PC-9 (cell line): ENCODE measurements around the gene RFX8. TPM values are rescaled to one million over a fixed set of nuclear protein-coding genes. Genes with fewer than 3 reads are reported as not detected.

Experiments
- BruUV-seq: library from RNA; stranded (reverse); fragments of 400-500 nt; replicated peaks from 2 replicates; lab custom pipeline; 2021; lab: Mats Ljungman, UMichigan
- CTCF ChIA-PET: fragments of 300-600 bp; sonication (Branson Sonifier 250); formaldehyde crosslinking; loops from one replicate; lab custom pipeline; 2022; ENCODE audit warnings: antibody characterized with exemption; lab: Charles Lee
- POLR2A ChIA-PET: fragments of 300-600 bp; sonication (Branson Sonifier 250); formaldehyde crosslinking; loops from one replicate; lab custom pipeline; 2022; ENCODE audit warnings: antibody characterized with exemption; ENCODE audit not compliant: unreplicated experiment; lab: Charles Lee
- DNase-seq, 2 experiments: peaks; one replicate each; pipeline versions ENCODE4 v3.0.0 to v3.0.0-alpha.2; 2015 to 2022; ENCODE audit warnings: mixed read lengths in 1 of 2
- H2AFZ ChIP-seq: fragments of 200-600 bp; sonication (generic); 2 replicates; pipeline ENCODE4 v1.8.1; 2017; ENCODE audit warnings: antibody characterized with exemption
- H3F3A ChIP-seq: fragments of 200-600 bp; sonication (generic); 2 replicates; pipeline ENCODE4 v1.8.1; 2017; ENCODE audit warnings: antibody characterized with exemption, mild to moderate bottlenecking, low read depth; ENCODE audit not compliant: insufficient read depth
- H3K27ac ChIP-seq: fragments of 200-600 bp; sonication (generic); 2 replicates; pipeline ENCODE4 v1.6.1; 2016; ENCODE audit warnings: mixed run types
- H3K27me3 ChIP-seq: fragments of 200-600 bp; sonication (generic); 2 replicates; pipeline ENCODE4 v1.6.1; 2016; ENCODE audit warnings: low read depth, mixed run types; ENCODE audit not compliant: insufficient read depth
- H3K36me3 ChIP-seq: fragments of 200-600 bp; sonication (generic); 2 replicates; pipeline ENCODE4 v1.6.1; 2016; ENCODE audit warnings: low read depth, mixed run types
- H3K4me1 ChIP-seq: fragments of 200-600 bp; sonication (generic); replicated peaks from 2 replicates; pipeline ENCODE4 v1.6.1; 2016; ENCODE audit warnings: mixed run types; ENCODE audit not compliant: insufficient read depth
- H3K4me2 ChIP-seq: fragments of 200-600 bp; sonication (generic); 2 replicates; pipeline ENCODE4 v1.6.1; 2017; ENCODE audit warnings: mixed run types
- H3K4me3 ChIP-seq: fragments of 200-600 bp; sonication (generic); 2 replicates; pipeline ENCODE4 v1.6.1; 2016; ENCODE audit warnings: mixed run types
- H3K79me2 ChIP-seq: fragments of 200-600 bp; sonication (generic); 2 replicates; pipeline ENCODE4 v1.6.1; 2017; ENCODE audit warnings: low read depth, mixed run types
- H3K9me2 ChIP-seq: fragments of 200-600 bp; sonication (generic); 2 replicates; pipeline ENCODE4 v1.8.1; 2017; ENCODE audit warnings: mild to moderate bottlenecking; ENCODE audit not compliant: insufficient read depth
- H3K9me3 ChIP-seq: fragments of 200-600 bp; sonication (generic); 2 replicates; pipeline ENCODE4 v1.8.1; 2016; ENCODE audit warnings: low read depth; ENCODE audit not compliant: insufficient read depth
- H4K20me1 ChIP-seq: fragments of 200-600 bp; sonication (generic); 2 replicates; pipeline ENCODE4 v1.8.1; 2017; ENCODE audit not compliant: insufficient read depth
- EZH2 ChIP-seq: fragments of 200-600 bp; sonication (generic); IDR thresholded peaks from 2 replicates; pipeline ENCODE4 v1.8.0; 2017; ENCODE audit warnings: antibody characterized with exemption, low read depth
- intact Hi-C: fragments of 100-400 bp; cut with micrococcal nuclease; formaldehyde crosslinking; loops from one replicate; pipeline ENCODE4 v1.10.0; 2022; ENCODE audit not compliant: unreplicated experiment
- total RNA-seq: library from RNA; stranded (reverse); gene quantifications from 2 replicates; pipeline ENCODE4 v1.2.3, GENCODE V29; 2021
- TF ChIP-seq, protein P1 (sequence below): fragments of 200-600 bp; sonication (generic); conservative IDR thresholded peaks from 2 replicates; pipeline ENCODE4 v1.6.1; 2017; ENCODE audit warnings: mixed run types, antibody characterized with exemption, mild to moderate bottlenecking, moderate library complexity

The RFX8 gene
- total RNA-seq, 1 experiment from 2014 or later: not detected

GRCh38 chr2:101401906-101402305 is 73.0 kb downstream of the RFX8 start:
- ChIA-PET CTCF (no interaction called here), POLR2A (interaction anchor here (0.6 kb wide), 1 partner anchor 839 kb away, joined by 5 read pairs; the partner anchor contains the start of gene PDCL3)
- DNase-seq: no peak

DNA sequence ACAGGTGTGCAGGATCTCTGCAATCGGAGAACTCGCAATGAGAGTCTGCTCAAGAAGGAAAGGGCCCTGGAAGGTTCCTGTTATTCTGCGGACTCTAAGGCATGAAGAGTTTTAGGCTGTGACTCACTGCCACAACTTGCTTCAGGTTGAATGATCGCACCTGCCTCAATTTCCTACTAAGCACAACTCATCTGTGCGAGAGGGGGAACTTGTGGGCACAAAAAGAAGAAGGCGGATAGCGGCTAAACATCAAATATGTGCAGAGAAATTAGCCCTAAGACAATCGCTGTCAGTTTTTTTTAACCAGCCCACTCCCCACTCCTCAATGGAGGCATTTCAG is 73.6 kb downstream of the RFX8 start:
- no TSS peak for BruUV-seq
- Histone ChIP-seq H3K9me2 (no peaks in the 10 kb centered on the region), H3K79me2 (no peaks in the 10 kb centered on the region), H3K4me2 (no peak overlapping the region), H2AFZ (no peak overlapping the region), H3K36me3 (no peaks in the 10 kb centered on the region), H3K27ac (no peak overlapping the region), H3K27me3 (no peaks in the 10 kb centered on the region), H3K4me1 (peaks cover 26% of the 10 kb centered on the region), H3F3A (peaks cover 9% of the 10 kb centered on the region), H3K9me3 (no peaks in the 10 kb centered on the region), H4K20me1 (no peaks in the 10 kb centered on the region), H3K4me3 (no peak overlapping the region)
- TF ChIP-seq EZH2: no peak
- TF ChIP-seq, protein P1, sequence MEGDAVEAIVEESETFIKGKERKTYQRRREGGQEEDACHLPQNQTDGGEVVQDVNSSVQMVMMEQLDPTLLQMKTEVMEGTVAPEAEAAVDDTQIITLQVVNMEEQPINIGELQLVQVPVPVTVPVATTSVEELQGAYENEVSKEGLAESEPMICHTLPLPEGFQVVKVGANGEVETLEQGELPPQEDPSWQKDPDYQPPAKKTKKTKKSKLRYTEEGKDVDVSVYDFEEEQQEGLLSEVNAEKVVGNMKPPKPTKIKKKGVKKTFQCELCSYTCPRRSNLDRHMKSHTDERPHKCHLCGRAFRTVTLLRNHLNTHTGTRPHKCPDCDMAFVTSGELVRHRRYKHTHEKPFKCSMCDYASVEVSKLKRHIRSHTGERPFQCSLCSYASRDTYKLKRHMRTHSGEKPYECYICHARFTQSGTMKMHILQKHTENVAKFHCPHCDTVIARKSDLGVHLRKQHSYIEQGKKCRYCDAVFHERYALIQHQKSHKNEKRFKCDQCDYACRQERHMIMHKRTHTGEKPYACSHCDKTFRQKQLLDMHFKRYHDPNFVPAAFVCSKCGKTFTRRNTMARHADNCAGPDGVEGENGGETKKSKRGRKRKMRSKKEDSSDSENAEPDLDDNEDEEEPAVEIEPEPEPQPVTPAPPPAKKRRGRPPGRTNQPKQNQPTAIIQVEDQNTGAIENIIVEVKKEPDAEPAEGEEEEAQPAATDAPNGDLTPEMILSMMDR: no peak
- DNase-seq: no peak
- intact Hi-C loops: no loop called here
- CTCF ChIA-PET: interaction anchor here (0.5 kb wide), 1 partner anchor 66 kb away, joined by 5 read pairs; no protein-coding TSS in a partner anchor
- POLR2A ChIA-PET: interaction anchor here (0.6 kb wide), 1 partner anchor 838 kb away, joined by 5 read pairs; the partner anchor contains the start of gene PDCL3

More at GRCh38 chr2:101401906-101402305, 73.0 kb downstream of the RFX8 start:
- intact Hi-C loops: no loop called here
- peaks cover 20% of the 10 kb centered on the region for H3K4me1 ChIP-seq
- no peak overlapping the region for H3K27ac ChIP-seq
- H3K79me2 ChIP-seq: no peaks in the 10 kb centered on the region
- no peaks in the 10 kb centered on the region for H4K20me1 ChIP-seq
- peaks cover 6% of the 10 kb centered on the region; the same call in 1 of the 2 replicates for H3F3A ChIP-seq
- no peak overlapping the region for H2AFZ ChIP-seq
- no peak for TF ChIP-seq EZH2
- TF ChIP-seq, protein P1: 0 out of 2 replicates have a peak, but pooled peaks have one; percentile 20
- no TSS peak for BruUV-seq
- no peak overlapping the region for H3K4me2 ChIP-seq
- no peaks in the 10 kb centered on the region for H3K9me3 ChIP-seq
- no peaks in the 10 kb centered on the region for H3K36me3 ChIP-seq
- H3K4me3 ChIP-seq: no peak overlapping the region
- H3K27me3 ChIP-seq: no peaks in the 10 kb centered on the region
- no peaks in the 10 kb centered on the region for H3K9me2 ChIP-seq

DNA sequence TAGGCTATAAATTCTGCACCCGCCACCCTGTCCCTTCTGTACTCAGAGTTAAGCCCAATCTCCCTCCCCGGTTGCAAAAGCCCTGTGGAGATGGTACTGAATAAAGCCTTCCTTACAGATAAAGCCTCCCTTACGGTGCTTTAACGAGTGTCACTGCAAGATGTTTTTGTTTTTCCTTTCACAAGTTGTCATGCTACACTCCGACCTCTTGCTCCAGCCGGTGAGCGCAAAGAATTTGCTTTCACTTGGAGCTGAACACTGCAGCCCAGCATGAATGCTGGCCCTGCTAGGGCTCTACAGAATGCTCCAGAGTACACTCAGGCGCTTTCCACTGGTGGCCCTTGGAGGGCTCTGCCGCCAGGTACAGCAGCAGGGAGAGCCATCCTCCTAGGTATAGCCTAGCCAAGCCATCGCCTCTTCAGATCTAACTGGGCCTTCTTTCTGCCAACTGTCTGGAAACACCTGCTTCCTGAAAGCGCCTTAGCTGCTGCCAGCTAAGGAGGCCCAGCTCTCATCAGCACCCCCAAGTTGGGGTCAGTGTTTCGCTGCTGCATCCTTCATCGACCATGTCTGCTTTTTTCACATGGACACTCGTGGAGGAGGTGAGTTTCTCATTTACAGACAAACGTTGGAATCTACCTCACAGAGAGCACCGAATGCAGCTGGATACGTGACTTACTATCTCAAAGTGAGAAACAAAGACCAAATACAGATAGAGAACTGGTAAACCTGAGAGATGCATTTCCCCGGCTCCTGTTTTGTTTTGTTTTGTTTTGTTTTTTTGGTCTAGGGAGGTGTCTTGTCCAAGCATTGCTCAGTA is 74.2 kb downstream of the RFX8 start:
- ChIA-PET POLR2A (interaction anchor here (0.6 to 0.7 kb wide), 2 partner anchors 10 to 427 kb away, joined by 6 to 11 read pairs; no protein-coding TSS in a partner anchor), CTCF (interaction anchor here (0.5 to 0.7 kb wide), 2 partner anchors 8 to 66 kb away, joined by 3 to 5 read pairs; no protein-coding TSS in a partner anchor)
- Histone ChIP-seq H3K9me3 (no peaks in the 10 kb centered on the region), H4K20me1 (no peaks in the 10 kb centered on the region), H3K36me3 (no peaks in the 10 kb centered on the region), H2AFZ (no peak overlapping the region), H3K9me2 (no peaks in the 10 kb centered on the region), H3K27ac (no peak overlapping the region), H3K79me2 (no peaks in the 10 kb centered on the region), H3K4me2 (no peak overlapping the region), H3F3A (peaks cover 15% of the 10 kb centered on the region), H3K4me1 (peaks cover 32% of the 10 kb centered on the region), H3K27me3 (no peaks in the 10 kb centered on the region), H3K4me3 (no peak overlapping the region)
- BruUV-seq: no TSS peak
- intact Hi-C loops: no loop called here
- TF ChIP-seq EZH2: no peak
- TF ChIP-seq, protein P1: no peak
- no peak for DNase-seq
